HL-60 (cell line): ENCODE measurements around the gene CNDP1.
"Not testable (repeated sequence)": the region's sequence is repeated elsewhere in the genome, so short reads cannot be mapped to it uniquely, and the experiment has no call there.

Source experiments
- DNase-seq, 2 experiments: peaks; one replicate each; pipeline ENCODE4 v3.0.0-alpha.2; 2010 to 2020; ENCODE audit warnings: low read depth in 1 of 2, low spot score in 1 of 2
- H3K27ac ChIP-seq: fragments of 250-450 bp; sonication (Bioruptor Pico); replicated peaks from 2 replicates; pipeline ENCODE4 v1.5.1; 2020; ENCODE audit warnings: mild to moderate bottlenecking, moderate library complexity
- H3K27me3 ChIP-seq: fragments of 250-450 bp; sonication (Bioruptor Pico); 2 replicates; pipeline ENCODE4 v1.5.1; 2021; ENCODE audit warnings: mild to moderate bottlenecking, moderate library complexity; ENCODE audit not compliant: insufficient read depth, poor library complexity, severe bottlenecking
- H3K4me3 ChIP-seq: replicated peaks from 2 replicates; pipeline ENCODE4 v1.5.1; 2011; ENCODE audit warnings: mild to moderate bottlenecking, control low read depth, low read length; ENCODE audit not compliant: insufficient read depth
- CTCF ChIP-seq: IDR thresholded peaks from one replicate; pipeline ENCODE4 v1.5.1; 2011; ENCODE audit warnings: low read length, control low read depth, inconsistent platforms; ENCODE audit not compliant: insufficient read depth
- GABPA ChIP-seq: IDR thresholded peaks from 2 replicates; pipeline ENCODE4 v1.6.1; 2012; ENCODE audit warnings: low read depth
- POLR2AphosphoS5 ChIP-seq: IDR thresholded peaks from 2 replicates; pipeline ENCODE4 v1.6.1; 2012; ENCODE audit warnings: low read depth
- SPI1 ChIP-seq: IDR thresholded peaks from 2 replicates; pipeline ENCODE4 v1.6.1; 2012; ENCODE audit warnings: low read depth, mild to moderate bottlenecking, borderline replicate concordance
- TF ChIP-seq, protein P1 (sequence below): IDR thresholded peaks from 2 replicates; pipeline ENCODE4 v1.6.1; 2012; ENCODE audit warnings: low read depth; ENCODE audit not compliant: insufficient replicate concordance

CNDP1 gene

DNA sequence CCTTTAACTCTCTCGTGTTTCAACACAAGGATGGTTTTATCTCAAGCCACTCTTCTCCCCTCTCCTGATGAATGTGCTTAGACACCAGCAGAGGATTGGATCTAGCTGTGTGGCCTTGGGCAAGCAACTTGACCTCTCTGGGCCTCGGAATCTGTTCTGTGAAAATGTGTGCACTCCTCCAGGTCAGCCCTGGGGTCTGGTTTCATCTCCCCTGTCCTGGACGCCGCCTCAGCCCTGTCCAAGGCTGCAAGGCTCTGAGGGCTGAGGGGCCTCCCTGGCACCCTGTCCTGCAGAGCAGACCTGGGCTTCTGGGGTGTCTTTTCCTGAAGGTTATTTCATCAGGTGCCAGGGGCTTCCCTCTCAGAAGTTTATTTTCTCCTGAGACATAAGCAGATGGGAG lies 28.5 kb downstream of the CNDP1 start:
- Histone ChIP-seq H3K27ac (no peak overlapping the region), H3K27me3 (peaks cover 2% of the 10 kb centered on the region), H3K4me3 (no peak overlapping the region)
- TF ChIP-seq CTCF (no peak), SPI1 (no peak), POLR2AphosphoS5 (no peak), GABPA (no peak)
- TF ChIP-seq, protein P1, sequence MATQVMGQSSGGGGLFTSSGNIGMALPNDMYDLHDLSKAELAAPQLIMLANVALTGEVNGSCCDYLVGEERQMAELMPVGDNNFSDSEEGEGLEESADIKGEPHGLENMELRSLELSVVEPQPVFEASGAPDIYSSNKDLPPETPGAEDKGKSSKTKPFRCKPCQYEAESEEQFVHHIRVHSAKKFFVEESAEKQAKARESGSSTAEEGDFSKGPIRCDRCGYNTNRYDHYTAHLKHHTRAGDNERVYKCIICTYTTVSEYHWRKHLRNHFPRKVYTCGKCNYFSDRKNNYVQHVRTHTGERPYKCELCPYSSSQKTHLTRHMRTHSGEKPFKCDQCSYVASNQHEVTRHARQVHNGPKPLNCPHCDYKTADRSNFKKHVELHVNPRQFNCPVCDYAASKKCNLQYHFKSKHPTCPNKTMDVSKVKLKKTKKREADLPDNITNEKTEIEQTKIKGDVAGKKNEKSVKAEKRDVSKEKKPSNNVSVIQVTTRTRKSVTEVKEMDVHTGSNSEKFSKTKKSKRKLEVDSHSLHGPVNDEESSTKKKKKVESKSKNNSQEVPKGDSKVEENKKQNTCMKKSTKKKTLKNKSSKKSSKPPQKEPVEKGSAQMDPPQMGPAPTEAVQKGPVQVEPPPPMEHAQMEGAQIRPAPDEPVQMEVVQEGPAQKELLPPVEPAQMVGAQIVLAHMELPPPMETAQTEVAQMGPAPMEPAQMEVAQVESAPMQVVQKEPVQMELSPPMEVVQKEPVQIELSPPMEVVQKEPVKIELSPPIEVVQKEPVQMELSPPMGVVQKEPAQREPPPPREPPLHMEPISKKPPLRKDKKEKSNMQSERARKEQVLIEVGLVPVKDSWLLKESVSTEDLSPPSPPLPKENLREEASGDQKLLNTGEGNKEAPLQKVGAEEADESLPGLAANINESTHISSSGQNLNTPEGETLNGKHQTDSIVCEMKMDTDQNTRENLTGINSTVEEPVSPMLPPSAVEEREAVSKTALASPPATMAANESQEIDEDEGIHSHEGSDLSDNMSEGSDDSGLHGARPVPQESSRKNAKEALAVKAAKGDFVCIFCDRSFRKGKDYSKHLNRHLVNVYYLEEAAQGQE, result no peak
- no peak for DNase-seq

DNA sequence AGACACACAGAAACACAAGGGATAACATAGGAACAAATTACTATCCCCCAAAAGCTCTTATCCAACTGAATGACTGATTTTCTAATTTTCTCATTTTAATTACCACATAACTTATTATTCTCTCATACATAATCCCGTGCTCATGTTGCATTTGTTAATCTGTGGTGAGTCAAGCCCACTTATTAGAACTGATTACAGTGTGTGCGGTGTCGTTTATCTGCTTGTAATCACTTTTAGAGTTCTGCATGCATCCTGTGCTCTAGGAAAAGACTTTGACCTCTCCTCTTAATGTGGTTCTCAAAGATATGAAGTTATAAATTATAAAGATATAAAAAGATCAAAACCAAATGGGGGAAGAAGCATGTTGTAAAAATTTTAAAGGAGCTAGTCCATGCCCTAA lies 29.7 kb downstream of the CNDP1 start:
- Histone ChIP-seq H3K27me3 (no peaks in the 10 kb centered on the region), H3K4me3 (no peak overlapping the region), H3K27ac (no peak overlapping the region)
- TF ChIP-seq GABPA, result no peak
- TF ChIP-seq, protein P1, result no peak
- no peak for TF ChIP-seq POLR2AphosphoS5
- no peak for TF ChIP-seq SPI1
- TF ChIP-seq CTCF, result no peak
- DNase-seq, result no peak

DNA sequence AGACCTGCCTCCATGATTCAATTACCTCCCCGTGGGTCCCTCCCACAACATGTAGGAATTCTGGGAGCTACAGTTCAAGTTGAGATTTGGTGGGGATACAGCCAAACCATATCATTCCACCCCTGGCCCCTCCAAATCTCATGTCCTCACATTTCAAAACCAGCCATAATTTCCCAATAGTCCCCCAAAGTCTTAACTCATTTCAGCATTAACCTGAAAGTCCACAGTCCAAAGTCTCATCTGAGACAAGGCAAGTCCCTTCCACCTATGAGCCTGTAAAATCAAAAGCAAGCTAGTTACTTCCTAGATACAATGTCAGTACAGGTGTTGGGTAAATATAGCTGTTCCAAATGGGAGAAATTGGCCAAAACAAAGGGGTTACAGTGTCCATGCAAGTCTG lies 30.9 kb downstream of the CNDP1 start:
- not testable (repeated sequence) for DNase-seq, H3K27me3 ChIP-seq, H3K4me3 ChIP-seq, H3K27ac ChIP-seq

DNA sequence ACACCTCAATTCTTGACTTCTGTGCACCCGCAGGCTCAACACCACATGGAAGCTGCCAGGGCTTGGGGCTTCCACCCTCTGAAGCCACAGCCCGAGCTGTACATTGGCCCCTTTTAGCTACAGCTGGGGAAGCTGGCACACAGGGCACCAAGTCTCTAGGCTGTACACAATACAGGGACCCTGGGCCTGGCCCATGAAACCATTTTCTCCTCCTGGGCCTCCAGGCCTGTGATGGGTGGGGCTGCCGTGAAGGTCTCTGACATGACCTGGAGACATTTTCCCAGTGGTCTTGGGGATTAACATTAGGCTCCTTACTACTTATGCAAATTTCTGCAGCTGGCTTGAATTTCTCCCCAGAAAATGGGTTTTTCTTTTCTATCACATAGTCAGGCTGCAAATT lies 31.7 kb downstream of the CNDP1 start:
- DNase-seq, H3K27ac ChIP-seq, H3K27me3 ChIP-seq, H3K4me3 ChIP-seq: not testable (repeated sequence)

DNA sequence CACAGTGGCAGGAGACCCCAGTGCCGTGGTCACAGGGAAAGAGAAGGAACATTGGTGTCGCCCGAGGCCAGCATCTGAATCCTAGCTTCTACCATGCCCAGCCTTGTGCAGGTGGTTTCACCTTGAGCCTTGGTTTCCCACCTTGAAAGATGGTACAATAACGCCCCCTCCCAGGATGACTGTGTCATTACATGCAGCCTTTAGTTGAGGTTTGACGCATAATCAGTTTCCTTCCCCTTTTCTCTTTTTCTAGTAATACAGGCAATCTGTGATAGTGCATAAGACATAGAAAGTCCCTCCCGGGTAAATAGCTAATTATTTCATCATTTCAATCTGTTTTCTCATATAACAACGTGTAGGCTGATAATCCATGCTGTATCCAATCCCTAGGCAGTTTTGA lies 33.5 kb downstream of the CNDP1 start:
- no peak overlapping the region for H3K27ac ChIP-seq
- TF ChIP-seq CTCF, result peak; percentile 38
- no peak for TF ChIP-seq GABPA
- H3K4me3 ChIP-seq, result no peak overlapping the region
- DNase-seq, result peak in 1 of 2 experiments; percentile 41
- H3K27me3 ChIP-seq, result no peaks in the 10 kb centered on the region
